ENCODE results near the gene TOM1. TPM values are rescaled to one million over a fixed set of nuclear protein-coding genes. Genes with fewer than 3 reads are reported as not detected.

Gene TOM1
- total RNA-seq, 1 experiment from 2014 or later, result 47.0 TPM

Other genes with a start within 250 kb of the TOM1 start
- gene ISX, start 233.7 kb upstream of the TOM1 start, total RNA-seq (2014; rRNA removed; shearing (Covaris generic); ENCODE audit: low replicate concordance), result not detected in 2 replicates
- gene HMGXB4, start 42.4 kb upstream of the TOM1 start, total RNA-seq (2014; rRNA removed; shearing (Covaris generic); ENCODE audit: low replicate concordance), result 15.0 and 22.3 TPM in 2 replicates
- 118 and 167 TPM in 2 replicates for gene HMOX1, start 81.2 kb downstream of the TOM1 start, total RNA-seq (2014; rRNA removed; shearing (Covaris generic); ENCODE audit: low replicate concordance)
- 134 and 177 TPM in 2 replicates for gene MCM5, start 100.2 kb downstream of the TOM1 start, total RNA-seq (2014; rRNA removed; shearing (Covaris generic); ENCODE audit: low replicate concordance)
- 0.09 and 0.10 TPM in 2 replicates for gene RASD2, start 240.9 kb downstream of the TOM1 start, total RNA-seq (2014; rRNA removed; shearing (Covaris generic); ENCODE audit: low replicate concordance)